Tracheal epithelial cell (primary cell): ENCODE data around the gene SRSF2. TPM values are rescaled to one million over a fixed set of nuclear protein-coding genes. Genes with fewer than 3 reads are reported as not detected.

Experiments
- total RNA-seq: library from RNA; depleted of rRNA; stranded (reverse); fragments of >200 nt; gene quantifications from 2 replicates; pipeline ENCODE4 v1.2.1, GENCODE V29; 2014

The SRSF2 gene, protein sequence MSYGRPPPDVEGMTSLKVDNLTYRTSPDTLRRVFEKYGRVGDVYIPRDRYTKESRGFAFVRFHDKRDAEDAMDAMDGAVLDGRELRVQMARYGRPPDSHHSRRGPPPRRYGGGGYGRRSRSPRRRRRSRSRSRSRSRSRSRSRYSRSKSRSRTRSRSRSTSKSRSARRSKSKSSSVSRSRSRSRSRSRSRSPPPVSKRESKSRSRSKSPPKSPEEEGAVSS
- 109 and 138 TPM in 2 replicates for total RNA-seq

DNA sequence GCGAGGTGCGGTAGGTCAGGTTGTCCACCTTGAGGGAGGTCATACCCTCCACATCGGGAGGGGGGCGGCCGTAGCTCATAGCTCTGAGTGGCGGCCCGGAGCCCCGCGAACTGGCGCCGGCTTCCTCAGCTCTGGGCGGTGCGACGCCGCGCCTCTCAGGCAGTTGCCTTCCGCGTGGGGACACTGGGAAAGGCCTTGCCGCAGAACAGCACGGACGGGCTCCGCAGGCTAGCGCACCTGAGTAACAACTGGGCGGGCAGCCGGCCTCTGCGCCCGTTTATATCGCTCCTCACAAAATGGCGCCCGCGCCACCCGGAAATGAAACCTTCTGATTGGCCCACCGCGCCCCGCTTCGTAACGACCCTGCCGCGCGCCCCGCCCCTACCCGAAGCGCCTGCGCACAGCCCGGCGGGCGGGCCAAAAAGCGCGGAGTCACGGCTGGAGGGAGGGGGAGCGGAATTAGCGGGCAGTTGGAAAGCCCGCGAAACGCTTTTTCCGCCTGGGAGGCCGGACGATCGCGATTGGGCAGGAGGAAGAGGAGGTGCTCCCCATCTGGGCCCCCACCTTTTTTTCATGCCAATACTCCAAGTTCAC, at the start of gene SRSF2:
TSS of gene SRSF2 (minus strand) at position 250 of the 594 bp plus-strand sequence. CDS start at position 79, 171 bp downstream.

DNA sequence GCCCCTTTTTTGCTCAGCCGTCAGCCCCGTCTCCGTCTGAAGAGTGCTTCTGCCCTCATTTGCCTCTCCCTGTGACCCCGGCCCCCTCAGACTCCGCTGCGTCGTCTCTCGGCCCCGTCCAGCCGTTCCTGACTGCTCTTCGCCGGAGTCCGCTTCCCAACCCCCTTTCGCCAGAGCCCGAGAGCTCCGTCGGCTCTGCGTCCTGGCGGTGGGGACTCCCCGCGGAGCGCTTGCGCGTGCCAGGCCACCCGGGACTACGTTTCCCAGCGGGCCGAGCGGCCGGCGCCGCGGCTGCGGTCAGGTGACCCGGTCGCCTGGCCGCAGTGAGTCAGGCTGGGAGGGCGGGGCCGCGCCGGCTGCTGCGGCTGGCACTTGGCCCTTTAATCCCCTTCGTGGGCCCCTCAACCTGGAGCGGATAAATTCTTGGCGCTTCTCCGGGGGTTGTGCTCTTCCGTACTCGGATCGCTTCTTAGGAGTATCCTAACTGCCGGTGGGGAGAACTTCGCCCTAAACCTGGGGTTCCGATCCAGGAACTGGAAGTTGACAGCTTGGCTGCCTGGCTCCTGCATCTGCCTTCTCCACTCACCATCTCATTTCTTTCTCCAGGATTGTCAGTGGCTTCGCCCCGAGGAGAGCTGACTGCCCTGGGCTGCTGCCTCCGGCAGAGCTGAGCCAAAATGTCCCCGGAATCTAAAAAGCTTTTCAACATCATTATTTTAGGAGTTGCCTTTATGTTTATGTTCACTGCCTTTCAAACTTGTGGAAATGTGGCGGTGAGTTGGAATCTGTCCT, 741 bp upstream of the SRSF2 start, which contains the start of gene MFSD11:
TSS of gene MFSD11 (plus strand) at position 444 of the 792 bp plus-strand sequence. CDS start at position 678, 234 bp downstream.

DNA sequence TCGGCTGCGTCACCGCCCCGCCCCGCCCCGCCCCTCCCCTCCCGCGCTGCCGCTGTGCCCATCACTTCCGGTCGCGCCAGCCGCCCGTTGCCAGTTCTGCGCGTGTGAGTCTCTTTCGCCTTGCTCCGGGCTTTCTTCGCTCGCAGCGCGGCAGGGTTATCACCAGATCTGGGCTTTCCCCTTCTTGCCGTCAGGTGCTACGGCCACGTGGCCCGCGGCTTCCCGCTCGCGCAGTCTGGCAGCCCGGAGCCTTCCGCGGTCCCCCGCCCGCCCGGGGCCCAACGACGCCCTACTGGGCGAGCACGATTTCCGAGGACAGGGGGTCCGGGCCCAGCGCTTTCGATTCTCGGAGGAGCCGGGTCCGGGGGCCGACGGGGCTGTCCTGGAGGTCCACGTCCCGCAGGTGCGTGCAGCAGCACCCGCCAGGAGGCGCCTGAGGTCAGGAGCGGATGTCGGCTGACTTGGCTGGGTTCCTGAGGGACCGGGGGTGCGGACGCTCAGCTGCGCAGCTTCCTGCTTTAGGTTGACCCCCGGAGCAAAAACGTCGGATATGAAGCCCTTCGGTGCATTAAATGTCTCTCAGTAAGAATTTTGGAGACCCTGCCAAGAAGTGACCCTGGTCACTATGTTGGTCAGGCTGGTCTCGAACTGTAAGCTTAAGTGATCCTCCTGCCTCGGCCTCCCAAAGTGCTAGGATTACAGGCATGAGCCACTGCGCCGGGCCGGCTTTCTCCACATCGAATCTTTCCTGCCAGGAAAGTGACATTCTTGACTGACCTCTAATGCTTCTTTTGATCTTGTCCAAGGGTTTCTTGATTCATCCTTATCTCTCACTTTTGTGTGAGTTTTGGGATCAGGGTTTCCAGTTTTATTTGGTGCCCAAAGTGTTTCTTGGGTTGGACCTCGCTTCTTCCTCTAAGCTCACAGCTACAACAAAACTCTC, 10.1 kb downstream of the SRSF2 start, which contains the start of gene METTL23:
TSS of gene METTL23 (plus strand) at position 64 of the 943 bp plus-strand sequence. CDS start 2,872 bp downstream, outside the sequence.

DNA sequence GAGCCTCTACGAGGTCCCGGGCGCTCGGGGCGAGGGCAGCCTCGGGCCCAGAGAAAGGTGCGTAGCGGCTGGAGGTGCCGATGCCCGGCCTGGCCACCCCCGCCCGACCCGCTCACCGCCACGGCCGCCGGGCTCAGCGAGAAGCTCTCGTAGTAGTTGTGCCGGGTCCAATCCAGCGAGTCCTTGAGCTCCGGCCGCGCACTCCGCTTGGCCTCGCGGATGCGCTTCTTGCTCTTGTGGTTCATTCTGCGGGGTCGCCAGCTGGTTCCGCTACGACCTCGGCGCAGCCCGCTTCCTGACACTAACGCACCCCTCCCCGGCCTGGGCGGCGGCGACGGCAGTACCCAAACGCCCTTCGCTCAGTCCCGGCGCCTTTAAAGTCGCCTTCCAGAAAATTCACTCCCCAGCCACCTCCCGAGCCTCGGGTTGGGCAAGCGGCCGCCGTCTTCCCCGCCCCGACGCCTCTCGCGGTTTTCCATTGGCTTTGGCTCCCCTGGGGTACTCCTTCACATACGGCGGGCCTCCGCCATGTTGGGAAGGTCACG, 10.8 kb downstream of the SRSF2 start, which contains the start of gene JMJD6:
TSS of gene JMJD6 (minus strand) at position 376 of the 545 bp plus-strand sequence. CDS start at position 245, 131 bp downstream.

DNA sequence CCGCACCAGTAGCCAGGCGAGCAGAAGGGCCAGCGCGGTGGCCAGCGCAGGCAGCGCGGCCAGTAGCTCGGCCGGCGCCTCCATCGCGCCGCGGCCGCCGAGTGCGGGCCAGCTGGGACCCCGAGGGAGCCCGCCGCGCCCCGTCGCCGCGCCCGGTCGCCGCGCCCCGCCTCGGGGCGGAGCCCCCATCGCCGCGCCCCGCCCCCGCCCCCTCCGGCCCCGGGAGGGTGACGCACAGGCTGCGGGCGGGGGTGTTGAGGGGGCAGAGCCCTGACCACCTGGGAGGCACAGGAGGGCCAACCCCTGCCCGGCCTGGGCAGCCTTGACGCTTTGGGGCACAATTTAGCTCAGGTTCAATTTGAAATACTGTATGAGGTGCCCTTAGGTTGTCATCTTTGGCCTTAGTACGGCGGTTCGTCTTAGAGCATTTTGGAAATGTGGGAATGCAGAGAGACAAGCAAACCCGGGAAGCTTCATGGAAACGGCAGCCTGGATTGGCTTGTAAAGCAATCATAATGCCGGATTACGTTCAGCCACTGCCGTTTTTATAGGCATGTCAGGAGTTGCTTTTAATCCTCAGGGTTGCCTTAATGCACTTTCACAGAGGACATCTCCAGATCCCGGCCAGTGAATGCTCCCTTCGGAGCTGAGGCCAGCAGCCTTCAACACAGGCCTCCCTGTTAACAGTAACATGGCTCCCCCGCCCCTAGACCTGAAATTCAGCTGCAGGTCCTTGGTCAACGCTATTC, 26.1 kb downstream of the SRSF2 start, which contains the start of gene MXRA7:
TSS of gene MXRA7 (minus strand) at position 103 of the 749 bp plus-strand sequence. CDS start at position 84, 19 bp downstream.

Other genes starting within 250 kb of the SRSF2 start
- 21.1 and 49.9 TPM in 2 replicates for gene RHBDF2, start 235.9 kb downstream of the SRSF2 start, total RNA-seq
- gene CYGB, start 199.6 kb downstream of the SRSF2 start, total RNA-seq, result 1.5 and 21.0 TPM in 2 replicates
- gene PRCD, start 197.3 kb downstream of the SRSF2 start, total RNA-seq, result 0.21 and 3.1 TPM in 2 replicates
- 123 and 124 TPM in 2 replicates for gene ST6GALNAC2, start 151.5 kb downstream of the SRSF2 start, total RNA-seq
- 0.96 and 4.5 TPM in 2 replicates for gene ST6GALNAC1, start 93.6 kb downstream of the SRSF2 start, total RNA-seq
- 121 and 164 TPM in 2 replicates for gene MXRA7, start 26.4 kb downstream of the SRSF2 start, total RNA-seq
- 13.0 and 28.7 TPM in 2 replicates for gene JMJD6, start 10.7 kb downstream of the SRSF2 start, total RNA-seq
- gene METTL23, start 10.5 kb downstream of the SRSF2 start, total RNA-seq, result 22.2 and 37.3 TPM in 2 replicates
- gene MFSD11, start 788 bp upstream of the SRSF2 start, total RNA-seq, result 17.1 and 37.9 TPM in 2 replicates
- gene MGAT5B, start 131.1 kb upstream of the SRSF2 start, total RNA-seq, result not detected in 2 replicates